K562 (cell line): ENCODE results near the gene CYSTM1. TPM values are rescaled to one million over a fixed set of nuclear protein-coding genes. Genes with fewer than 3 reads are reported as not detected.

ENCODE experiments used
- BHLHE40 ChIP-seq: IDR thresholded peaks from 2 replicates; pipeline ENCODE4 v1.6.1; 2011; ENCODE audit warnings: low read length, improper control_type of control experiment
- GABPA ChIP-seq: fragments of 200-800 bp; sonication (Bioruptor generic); conservative IDR thresholded peaks from 2 replicates; pipeline ENCODE4 v1.6.1; 2016; ENCODE audit warnings: low read depth, missing genetic modification characterization, missing compliant biosample characterization
- GATA2 ChIP-seq: sonication (generic); formaldehyde crosslinking; IDR thresholded peaks from 2 replicates; pipeline ENCODE4 v1.4.0; 2020; ENCODE audit warnings: mild to moderate bottlenecking, missing genetic modification reagents
- KLF10 ChIP-seq: fragments of 250-450 bp; sonication (Bioruptor Pico); IDR thresholded peaks from 2 replicates; pipeline ENCODE4 v1.6.1; 2021; ENCODE audit warnings: matching md5 sums
- NRF1 ChIP-seq, 2 experiments: fragments of 450-650 bp; IDR thresholded peaks in 1 of 2; conservative IDR thresholded peaks in 1 of 2; 2 replicates each; pipeline ENCODE4 v1.6.1; 2014; ENCODE audit warnings: mild to moderate bottlenecking in 2 of 2
- SMAD4 ChIP-seq: fragments of 250-450 bp; sonication (Bioruptor Pico); conservative IDR thresholded peaks from 2 replicates; pipeline ENCODE4 v1.8.0; 2021; ENCODE audit warnings: inconsistent platforms, mild to moderate bottlenecking, moderate library complexity
- SMARCC2 ChIP-seq: fragments of 450-650 bp; IDR thresholded peaks from 2 replicates; pipeline ENCODE4 v1.6.1; 2017; ENCODE audit warnings: antibody characterized with exemption, moderate library complexity, mild to moderate bottlenecking, low read depth
- TCF15 ChIP-seq: fragments of 250-450 bp; sonication (Bioruptor Pico); IDR thresholded peaks from 2 replicates; pipeline ENCODE4 v1.8.0; 2022; ENCODE audit warnings: moderate library complexity, mild to moderate bottlenecking, inconsistent platforms
- TCF3 ChIP-seq: sonication (generic); formaldehyde crosslinking; IDR thresholded peaks from 2 replicates; pipeline ENCODE4 v1.4.0; 2020; ENCODE audit warnings: mild to moderate bottlenecking, missing genetic modification reagents
- ZBTB2 ChIP-seq: fragments of 450-650 bp; IDR thresholded peaks from 2 replicates; pipeline ENCODE4 v1.6.1; 2016; ENCODE audit warnings: antibody characterized with exemption
- ZNF407 ChIP-seq: fragments of 450-650 bp; IDR thresholded peaks from 2 replicates; pipeline ENCODE4 v1.6.1; 2016; ENCODE audit warnings: low read depth
- ZNF592 ChIP-seq: fragments of 450-650 bp; IDR thresholded peaks from 2 replicates; pipeline ENCODE4 v1.6.1; 2017; ENCODE audit warnings: antibody characterized with exemption, mild to moderate bottlenecking
- polyA plus RNA-seq, 8 experiments: library from polyadenylated mRNA; depleted of rRNA in 4 of 8; stranded (reverse) in 5 of 8; unstranded in 3 of 8; fragments of >200 nt; fragmentation: Nextera tagmentation in 2 of 8; fragmentation: Illumina TruSeq in 1 of 8; extraction: Ambion mirVana in 2 of 8; extraction: Trizol in 1 of 8; gene quantifications; 2 replicates each; pipeline versions ENCODE4 v1.2.1 to v1.2.3, GENCODE V29; 2011 to 2014; ENCODE audit warnings: inconsistent platforms in 1 of 8, missing spikeins in 1 of 8
- total RNA-seq, 7 experiments: library from RNA; depleted of rRNA in 6 of 7; stranded (reverse); fragments of >200 nt in 6 of 7; fragmentation: Illumina TruSeq in 2 of 7; extraction: Trizol in 2 of 7; gene quantifications; 2 replicates each; pipeline versions ENCODE4 v1.2.1 to v1.2.3, GENCODE V29; 2011 to 2021; ENCODE audit warnings: low replicate concordance in 1 of 7

The CYSTM1 gene
- total and polyA plus RNA-seq, 9 of the 15 experiments (the other 6 are each of a cell fraction or from before 2014, with no cell fraction given), result 76.1 to 422 (median 108) TPM

DNA sequence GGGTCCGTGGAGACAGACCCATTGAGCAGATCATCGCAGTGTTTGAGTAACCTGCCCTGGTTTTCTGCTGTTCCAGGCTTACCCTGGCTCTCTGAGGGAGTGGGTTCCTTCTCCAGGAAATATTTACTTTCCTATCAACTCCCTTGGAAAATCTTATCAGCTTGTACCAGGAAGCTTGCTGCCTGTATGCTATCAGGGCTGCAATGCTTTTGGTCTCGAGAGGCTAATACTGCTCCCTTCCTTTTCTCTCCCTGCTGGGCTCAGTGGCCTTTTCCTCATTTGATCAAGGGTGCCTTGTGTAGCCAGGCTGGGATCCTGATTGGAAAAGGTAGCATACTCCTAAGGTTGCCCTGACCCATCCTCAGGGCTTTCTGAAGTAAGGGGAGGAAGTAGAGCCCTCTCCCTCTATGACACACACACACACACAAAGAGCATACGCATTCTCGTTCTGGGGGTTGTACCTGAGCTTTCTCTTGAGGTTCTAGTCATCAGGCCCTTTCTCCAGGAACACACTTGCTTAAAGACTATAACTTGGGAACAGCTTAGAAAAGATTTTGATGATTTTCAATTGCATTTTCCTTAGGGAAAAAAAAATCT is 41.6 kb downstream of the CYSTM1 start (continued):
- peak; percentile 82 for TF ChIP-seq TCF3
- 0 out of 2 replicates have a peak, but pooled peaks have one; percentile 25 for TF ChIP-seq GABPA
- no peak for TF ChIP-seq ZNF407
- TF ChIP-seq NRF1 (conservative IDR thresholded peaks at IDR 0.05 in 1 of 2, IDR thresholded peaks at IDR 0.05 in 1 of 2), result 0 out of 4 replicates have a peak, but pooled peaks of 1 of the 2 experiments have one; percentile 20
- TF ChIP-seq BHLHE40, result peak; percentile 64; the same call in 1 of the 2 replicates
- TF ChIP-seq KLF10 (CRISPR knock-in tag), result no peak
- peak; percentile 26 for TF ChIP-seq SMAD4
- TF ChIP-seq ZNF592, result peak; percentile 58; the same call in 1 of the 2 replicates
- TF ChIP-seq GATA2 (CRISPR knock-in tag), result 0 out of 2 replicates have a peak, but pooled peaks have one; percentile 34
- TF ChIP-seq TCF15 (CRISPR knock-in tag), result no peak
- peak; percentile 59; the same call in 1 of the 2 replicates for TF ChIP-seq SMARCC2
- TF ChIP-seq ZBTB2, result 0 out of 2 replicates have a peak, but pooled peaks have one; percentile 37
